HG03354 (cell line): ENCODE data around the gene SLC34A3.
"Not testable (repeated sequence)": the region's sequence is repeated elsewhere in the genome, so short reads cannot be mapped to it uniquely, and the experiment has no call there.

ENCODE experiments used
- ATAC-seq: cut with Tn5 transposase; IDR thresholded peaks from one replicate; pipeline ENCODE4 v1.9.1; 2021; ENCODE audit warnings: mild to moderate bottlenecking; ENCODE audit not compliant: unreplicated experiment, poor library complexity, severe bottlenecking

The SLC34A3 gene

DNA sequence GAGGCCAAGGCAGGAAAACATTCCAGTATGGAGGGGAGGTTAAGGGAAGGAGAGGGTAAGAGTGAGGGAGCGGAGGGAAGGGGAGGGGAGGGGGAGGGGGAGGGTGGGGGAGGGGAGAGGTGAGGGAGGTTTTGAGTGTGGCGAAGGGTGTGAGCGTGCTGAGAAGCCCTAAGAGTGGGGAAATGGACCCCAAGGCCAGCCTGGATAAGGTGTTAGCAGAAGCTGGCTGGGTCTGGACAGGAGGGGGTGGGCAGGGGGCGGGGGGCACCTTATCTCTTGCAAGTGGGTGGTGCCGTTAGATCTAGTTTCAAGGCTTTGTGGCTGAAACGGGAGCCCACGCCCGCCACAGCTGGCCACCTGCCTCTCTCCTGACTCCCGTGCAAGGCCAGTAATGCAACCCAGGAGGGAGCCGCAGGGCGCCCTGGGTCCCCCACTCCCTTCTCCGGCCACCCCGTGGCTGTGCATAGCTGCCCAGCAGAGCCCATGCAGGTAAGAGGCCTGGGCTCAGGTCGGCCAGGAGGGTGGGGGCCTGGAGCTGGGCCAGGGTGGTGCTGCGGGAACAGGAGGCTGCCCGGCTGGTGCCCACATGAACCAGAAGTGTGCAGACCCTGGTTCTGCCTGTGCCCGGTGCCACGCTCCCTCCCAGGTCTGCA is 2.7 kb upstream of the SLC34A3 start:
- ATAC-seq = no peak

- ATAC-seq = no peak
These were observed 2.2 kb upstream of the SLC34A3 start for GRCh38 chr9:137228506-137228967.

DNA sequence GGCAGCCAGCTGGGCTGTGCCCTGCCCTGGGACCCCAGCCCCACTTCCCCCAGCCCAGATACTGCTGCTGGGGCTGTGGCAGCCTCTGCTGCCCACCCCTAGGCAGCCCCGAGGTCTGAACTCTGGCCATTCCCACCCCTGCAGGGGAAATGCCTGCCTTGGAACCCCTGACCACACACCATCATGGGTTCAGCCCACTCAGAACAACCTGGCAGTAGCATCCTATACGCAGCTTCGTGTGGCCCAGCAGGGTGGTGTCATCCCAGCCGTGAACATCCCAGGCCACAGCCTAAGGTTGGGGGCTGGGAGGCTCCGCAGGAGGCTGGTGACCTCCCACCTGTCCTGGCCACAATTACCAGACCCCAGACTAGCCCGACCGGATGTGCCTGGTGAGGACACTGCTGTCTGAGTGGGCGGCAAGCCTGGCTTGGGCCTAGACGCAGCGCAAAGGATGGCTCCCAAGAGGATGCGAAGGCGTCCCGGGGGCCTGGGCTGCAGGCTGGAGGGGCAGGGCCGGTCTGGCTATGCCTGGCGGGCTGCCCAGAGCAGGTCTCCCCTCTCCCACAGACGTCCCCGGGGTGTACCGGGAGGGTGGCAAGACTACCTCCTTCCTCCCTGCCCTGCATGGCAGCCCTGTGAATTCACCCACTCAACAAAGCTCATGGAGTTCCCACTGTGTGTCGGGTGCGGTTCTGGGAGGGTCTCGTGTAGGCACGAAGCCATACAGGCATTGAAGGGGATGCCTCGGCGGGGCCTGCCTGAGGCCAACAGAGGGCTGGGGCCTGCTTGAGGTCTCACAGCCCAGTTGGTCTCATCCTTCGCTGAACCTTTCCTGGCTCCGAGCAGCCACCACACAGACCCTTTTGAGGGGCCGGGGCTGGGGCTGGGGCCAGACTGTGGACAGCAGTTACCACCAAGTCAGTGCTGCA is 1.5 kb upstream of the SLC34A3 start:
- ATAC-seq = no peak

DNA sequence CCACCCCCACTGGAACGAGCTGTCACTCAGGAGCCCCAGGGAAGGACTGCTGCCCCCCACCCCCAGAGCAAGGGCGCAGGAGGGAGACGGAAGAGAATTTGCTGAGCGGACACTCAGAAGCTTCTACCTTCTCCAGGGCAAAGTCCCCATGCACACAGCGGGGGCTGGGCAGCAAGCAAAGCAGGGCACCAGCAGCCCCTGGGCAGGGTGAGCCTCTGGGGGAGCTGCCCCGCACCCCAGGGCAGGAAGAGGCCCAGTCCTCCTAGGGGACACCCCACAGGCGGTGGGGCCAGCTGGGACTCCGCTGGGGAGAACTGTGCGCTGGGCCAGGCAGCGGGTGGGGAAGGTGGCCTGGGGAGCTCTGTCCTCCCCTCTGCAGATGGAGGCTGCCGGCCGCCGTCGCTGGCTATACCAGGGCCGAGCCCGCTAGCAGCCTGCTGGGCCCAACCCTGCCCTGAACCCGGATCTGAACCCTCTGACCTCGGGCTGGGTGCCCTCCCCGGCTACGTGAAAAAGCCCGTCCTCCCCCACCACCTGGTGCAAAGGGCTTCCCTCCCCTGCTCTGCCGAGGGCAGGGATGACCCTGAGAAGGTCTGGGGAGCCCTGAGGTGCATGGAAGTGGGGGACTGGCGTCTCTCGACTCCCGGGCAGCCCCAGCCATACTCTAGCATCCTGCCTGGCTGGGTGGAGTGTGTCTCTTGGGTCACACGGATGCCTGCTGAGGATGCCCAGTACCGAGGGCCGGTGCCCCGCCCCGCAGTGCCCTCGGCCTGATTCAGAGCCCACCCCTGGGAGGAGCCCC is 597 bp upstream of the SLC34A3 start:
- no peak for ATAC-seq

DNA sequence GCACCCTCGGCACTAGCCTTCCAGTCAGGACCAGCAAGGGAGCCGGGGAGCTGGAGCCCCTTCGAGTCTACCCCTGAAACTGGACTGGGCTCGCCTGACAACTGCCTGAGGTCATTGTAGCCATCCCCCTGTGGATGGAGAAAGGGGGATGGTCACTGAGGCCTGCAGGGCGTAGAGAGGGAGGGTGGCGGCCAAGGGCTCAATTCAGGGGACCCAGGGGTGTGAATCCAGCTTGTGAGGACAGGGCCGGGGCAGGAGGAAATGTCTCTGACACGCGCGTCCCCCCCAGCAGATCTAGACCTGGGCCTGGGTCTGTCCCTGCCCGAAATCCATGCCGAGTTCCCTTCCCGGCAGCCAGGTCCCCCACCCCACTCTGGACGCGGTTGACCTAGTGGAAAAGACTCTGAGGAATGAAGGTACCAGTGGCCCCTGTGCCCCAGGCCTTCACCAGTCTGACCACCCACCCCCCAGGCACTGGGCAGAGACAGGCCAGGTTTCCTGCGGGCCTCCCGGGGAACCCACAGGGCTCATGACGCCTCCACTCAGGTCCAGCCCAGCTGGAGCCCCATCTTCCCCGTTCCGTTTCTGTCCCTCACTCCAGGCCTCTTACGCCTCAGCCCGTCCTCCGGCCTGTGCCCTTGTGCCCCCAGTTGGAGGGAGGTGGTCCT is 805 bp downstream of the SLC34A3 start:
- no peak for ATAC-seq

DNA sequence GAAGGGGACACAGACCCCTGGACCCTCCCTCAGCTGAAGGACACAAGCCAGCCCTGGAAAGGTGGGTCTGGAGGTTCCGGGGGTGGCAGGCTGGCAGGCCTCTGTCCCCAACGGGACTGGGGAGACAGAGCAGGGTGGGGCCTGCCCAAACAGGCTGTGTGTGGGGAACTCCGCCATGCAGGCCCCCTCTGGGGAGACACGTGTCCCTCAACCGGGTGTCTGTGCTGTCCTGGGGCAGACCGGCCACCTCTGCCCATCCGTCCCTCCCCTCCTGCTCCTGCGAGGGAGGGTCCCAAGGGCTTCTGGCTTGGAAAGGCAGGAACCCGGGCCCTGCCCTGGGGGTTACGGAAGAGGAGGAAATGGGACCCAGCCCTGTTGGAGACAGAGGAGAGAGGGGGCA is 1.4 kb downstream of the SLC34A3 start:
- ATAC-seq = no peak

GRCh38 chr9:137232510-137232909 is 1.8 kb downstream of the SLC34A3 start:
- no peak for ATAC-seq

- ATAC-seq = no peak
These were observed 2.7 kb downstream of the SLC34A3 start for GRCh38 chr9:137233143-137233980.

DNA sequence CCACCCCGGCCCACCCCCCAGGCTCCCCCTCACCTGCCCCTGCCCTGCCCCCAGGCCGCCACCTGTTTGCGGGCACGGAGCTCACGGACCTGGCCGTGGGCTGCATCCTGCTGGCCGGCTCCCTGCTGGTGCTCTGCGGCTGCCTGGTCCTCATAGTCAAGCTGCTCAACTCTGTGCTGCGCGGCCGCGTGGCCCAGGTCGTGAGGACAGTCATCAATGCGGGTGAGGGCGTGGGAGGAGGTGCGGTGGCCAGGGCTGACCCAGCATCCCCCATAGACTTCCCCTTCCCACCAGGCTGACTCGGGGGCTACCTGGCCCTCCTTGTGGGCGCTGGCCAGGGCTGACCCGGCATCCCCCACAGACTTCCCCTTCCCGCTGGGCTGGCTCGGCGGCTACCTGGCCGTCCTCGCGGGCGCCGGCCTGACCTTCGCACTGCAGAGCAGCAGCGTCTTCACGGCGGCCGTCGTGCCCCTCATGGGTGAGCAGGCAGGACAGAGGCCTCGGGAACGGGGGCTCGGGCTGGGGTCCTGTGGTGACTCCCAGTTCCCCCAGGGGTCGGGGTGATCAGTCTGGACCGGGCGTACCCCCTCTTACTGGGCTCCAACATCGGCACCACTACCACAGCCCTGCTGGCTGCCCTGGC is 3.5 kb downstream of the SLC34A3 start:
- no peak for ATAC-seq

DNA sequence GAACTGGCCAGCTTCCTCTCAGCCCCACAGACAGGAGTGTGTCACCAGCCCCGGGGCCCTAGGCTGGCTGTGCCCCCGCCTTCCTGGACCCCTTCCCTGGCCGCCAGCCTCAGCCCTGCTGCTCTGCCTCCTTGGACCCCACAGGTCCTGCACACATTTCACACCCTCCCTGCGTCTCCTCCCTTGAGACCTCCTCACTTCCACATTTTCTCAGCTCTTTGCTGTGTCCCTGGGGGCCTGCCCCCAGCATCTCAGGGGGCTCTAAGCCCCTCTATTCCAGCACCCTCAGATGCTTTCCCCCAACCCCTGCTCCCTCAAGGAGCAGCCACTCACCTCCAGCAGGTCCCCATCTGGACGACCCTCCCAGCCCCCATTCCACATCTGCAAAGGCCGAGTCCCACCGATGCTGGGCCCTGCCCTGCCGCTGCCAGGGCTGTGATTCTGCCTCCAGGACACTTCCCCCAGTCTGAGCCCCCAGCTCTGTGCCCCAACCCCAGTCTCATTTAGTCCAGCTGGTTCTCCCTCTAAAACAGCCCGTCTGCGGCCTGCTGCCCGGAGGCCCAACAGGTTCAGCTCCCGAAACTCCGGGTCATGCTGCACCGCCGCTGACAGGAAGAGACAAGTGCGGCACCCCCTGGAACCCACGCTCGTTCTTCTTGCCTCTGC is 4.2 kb downstream of the SLC34A3 start:
- ATAC-seq = no peak

- no peak for ATAC-seq
These were observed 4.9 kb downstream of the SLC34A3 start for GRCh38 chr9:137235424-137236237.

DNA sequence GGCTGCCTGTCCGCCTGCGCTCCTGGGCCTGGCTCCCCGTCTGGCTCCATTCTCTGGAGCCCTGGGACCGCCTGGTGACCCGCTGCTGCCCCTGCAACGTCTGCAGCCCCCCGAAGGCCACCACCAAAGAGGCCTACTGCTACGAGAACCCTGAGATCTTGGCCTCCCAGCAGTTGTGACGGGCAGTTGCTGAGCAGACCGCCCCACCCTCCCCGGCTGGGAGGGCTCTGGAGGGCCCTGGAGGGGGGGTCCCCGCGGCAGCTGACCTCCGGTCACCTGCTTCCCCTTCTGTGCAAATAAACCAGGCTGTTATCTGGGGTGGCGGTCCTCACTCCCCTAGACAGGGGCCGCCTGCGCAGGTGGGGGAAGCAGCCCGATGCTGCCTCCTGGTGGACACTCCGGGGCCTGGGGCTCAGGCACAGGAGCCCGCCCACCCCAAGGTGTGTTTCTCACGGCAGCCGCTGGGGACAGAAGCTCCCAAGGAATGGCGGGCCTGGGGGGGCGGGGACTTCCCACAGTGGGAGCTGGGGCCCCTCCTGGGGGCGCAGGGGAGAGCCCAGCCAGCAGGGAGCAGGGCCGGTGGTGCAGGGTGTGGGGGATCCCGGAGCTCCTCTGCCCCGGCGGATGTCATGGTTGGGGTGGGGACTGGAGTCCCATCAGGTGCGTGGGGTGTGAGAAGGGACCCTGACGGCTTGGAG is 5.7 kb downstream of the SLC34A3 start:
- peak; percentile 25 for ATAC-seq

- ATAC-seq = no peak
These were observed 6.3 kb downstream of the SLC34A3 start for GRCh38 chr9:137236936-137237421.

- ATAC-seq = no peak
These were observed 7.3 kb downstream of the SLC34A3 start for GRCh38 chr9:137237759-137238726.

- not testable (repeated sequence) for ATAC-seq
These were observed 9.0 kb downstream of the SLC34A3 start for GRCh38 chr9:137239541-137240200.
